HL-60 (cell line): ENCODE results near the gene CPD.

Source experiments
- CTCF ChIP-seq: IDR thresholded peaks from one replicate; pipeline ENCODE4 v1.5.1; 2011; ENCODE audit warnings: low read length, control low read depth, inconsistent platforms; ENCODE audit not compliant: insufficient read depth
- GABPA ChIP-seq: IDR thresholded peaks from 2 replicates; pipeline ENCODE4 v1.6.1; 2012; ENCODE audit warnings: low read depth
- POLR2AphosphoS5 ChIP-seq: IDR thresholded peaks from 2 replicates; pipeline ENCODE4 v1.6.1; 2012; ENCODE audit warnings: low read depth
- REST ChIP-seq: IDR thresholded peaks from 2 replicates; pipeline ENCODE4 v1.6.1; 2012; ENCODE audit warnings: low read depth; ENCODE audit not compliant: insufficient replicate concordance
- SPI1 ChIP-seq: IDR thresholded peaks from 2 replicates; pipeline ENCODE4 v1.6.1; 2012; ENCODE audit warnings: low read depth, mild to moderate bottlenecking, borderline replicate concordance

- TF ChIP-seq CTCF = no peak
- no peak for TF ChIP-seq GABPA
- no peak for TF ChIP-seq REST
- TF ChIP-seq POLR2AphosphoS5 = no peak
- no peak for TF ChIP-seq SPI1
These were observed 37.0 kb upstream of the CPD start for GRCh38 chr17:30341703-30342249.
